Liver (tissue), 3 donors: Measurements from ENCODE around the gene FBXL13.

Experiments
- CTCF ChIP-seq: fragments of 150-350 bp; IDR thresholded peaks from 2 replicates; pipeline ENCODE4 v1.5.1; 2017; ENCODE audit warnings: improper control_type of control experiment, low read depth, low read length; ENCODE audit not compliant: missing input control
- FOXA1 ChIP-seq: IDR thresholded peaks from 2 replicates; pipeline ENCODE4 v1.6.1; 2016; ENCODE audit warnings: antibody characterized with exemption
- GABPA ChIP-seq, 2 donors: IDR thresholded peaks in 1 of 2; conservative IDR thresholded peaks in 1 of 2; 2 replicates each; pipeline ENCODE4 v1.6.1; 2016; ENCODE audit warnings: antibody characterized with exemption in 2 of 2, mild to moderate bottlenecking in 1 of 2, moderate library complexity in 1 of 2
- JUND ChIP-seq, 2 donors: IDR thresholded peaks; 2 replicates each; pipeline ENCODE4 v1.6.1; 2016; ENCODE audit warnings: antibody characterized with exemption in 2 of 2
- MAX ChIP-seq: IDR thresholded peaks from 2 replicates; pipeline ENCODE4 v1.6.1; 2016; ENCODE audit warnings: antibody characterized with exemption
- RAD21 ChIP-seq, 2 donors: IDR thresholded peaks; 2 replicates each; pipeline ENCODE4 v1.6.1; 2016; ENCODE audit warnings: antibody characterized with exemption in 2 of 2, mild to moderate bottlenecking in 2 of 2
- REST ChIP-seq: IDR thresholded peaks from 2 replicates; pipeline ENCODE4 v1.6.1; 2016; ENCODE audit warnings: antibody characterized with exemption, mild to moderate bottlenecking
- SP1 ChIP-seq: IDR thresholded peaks from 2 replicates; pipeline ENCODE4 v1.6.1; 2018; ENCODE audit warnings: antibody characterized with exemption, mild to moderate bottlenecking
- TAF1 ChIP-seq: conservative IDR thresholded peaks from 2 replicates; pipeline ENCODE4 v1.6.1; 2016; ENCODE audit warnings: antibody characterized with exemption, mild to moderate bottlenecking
- YY1 ChIP-seq: IDR thresholded peaks from 2 replicates; pipeline ENCODE4 v1.6.1; 2016; ENCODE audit warnings: antibody characterized with exemption, mild to moderate bottlenecking
- ZBTB33 ChIP-seq: IDR thresholded peaks from 2 replicates; pipeline ENCODE4 v1.6.1; 2016; ENCODE audit warnings: antibody characterized with exemption
- donor health status: healthy.
- donor health status: healthy.

- TF ChIP-seq CTCF (no peak), SP1 (no peak), RAD21 (IDR thresholded peaks at IDR 0.05) (peak in 1 of 2 donors; percentile 24), GABPA (IDR thresholded peaks at IDR 0.05 in 1 of 2, conservative IDR thresholded peaks at IDR 0.05 in 1 of 2) (no peak), MAX (no peak), FOXA1 (no peak), TAF1 (no peak), JUND (IDR thresholded peaks at IDR 0.05) (no peak), ZBTB33 (no peak), REST (no peak), YY1 (no peak)
These were observed 161.9 kb downstream of the FBXL13 start, which contains the start of gene LRRC17 for GRCh38 chr7:102912742-102913141.
